Brain microvascular endothelial cell (primary cell): ENCODE data around the gene C16orf90.

Experiments
- DNase-seq: peaks from one replicate; pipeline ENCODE4 v3.0.0-alpha.2; 2020
- H3K27ac ChIP-seq: fragments of 250-450 bp; sonication (Bioruptor Pico); 2 replicates; pipeline ENCODE4 v1.5.1; 2020; ENCODE audit warnings: mild to moderate bottlenecking, moderate library complexity
- H3K27me3 ChIP-seq: fragments of 250-450 bp; sonication (Bioruptor Pico); replicated peaks from 2 replicates; pipeline ENCODE4 v1.5.1; 2020; ENCODE audit warnings: mild to moderate bottlenecking
- H3K36me3 ChIP-seq: fragments of 250-450 bp; sonication (Bioruptor Pico); replicated peaks from 2 replicates; pipeline ENCODE4 v1.5.1; 2020; ENCODE audit warnings: mild to moderate bottlenecking
- H3K4me3 ChIP-seq: 2 replicates; pipeline ENCODE4 v1.5.1; 2011; ENCODE audit warnings: low read depth, mild to moderate bottlenecking, control low read depth, low read length, moderate library complexity
- CTCF ChIP-seq: IDR thresholded peaks from 2 replicates; pipeline ENCODE4 v1.5.1; 2011; ENCODE audit warnings: low read depth, mild to moderate bottlenecking, moderate library complexity, low read length, control low read depth, inconsistent platforms; ENCODE audit errors: missing control alignments
- in situ Hi-C: cut with HindIII; loops from 2 replicates; pipeline ENCODE4 v1.10.0; 2017; ENCODE audit warnings: low sequenced_read_pairs, low pct_ligation_motif_present

Gene C16orf90

DNA sequence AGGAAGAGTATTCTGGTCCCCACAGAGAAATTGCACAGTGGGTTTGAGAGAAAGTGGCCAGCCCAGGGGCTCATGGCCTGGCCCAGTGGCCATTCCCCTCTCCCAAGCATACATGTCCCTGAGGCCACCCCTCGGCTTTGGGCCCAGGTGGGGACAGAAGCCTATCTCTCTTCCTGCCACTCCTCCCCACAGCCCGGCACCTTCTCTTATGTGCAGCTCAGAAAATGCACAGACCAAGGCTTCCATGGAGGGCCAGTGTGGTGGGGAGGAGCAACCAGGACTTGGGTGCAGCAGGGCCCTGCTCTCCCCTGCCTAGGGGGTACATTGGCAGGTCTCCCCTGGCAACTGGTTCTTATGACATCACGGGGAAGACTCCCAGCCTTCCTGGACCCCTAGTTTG lies at the start of gene C16orf90:
TSS of gene C16orf90 (minus strand) at position 314 of the 400 bp plus-strand sequence. CDS start at position 246, 68 bp downstream.
- no peak for TF ChIP-seq CTCF
- in situ Hi-C loops, result no loop called here
- no peak for DNase-seq
- no peak within 1 kb of the TSS for H3K27ac ChIP-seq
- H3K27me3 ChIP-seq, result no peaks in the 10 kb centered on the region
- H3K4me3 ChIP-seq, result no peak within 1 kb of the TSS
- H3K36me3 ChIP-seq, result no peaks in the 10 kb centered on the region

GRCh38 chr16:3542601-3543373 lies 47.5 kb upstream of the C16orf90 start:
- TF ChIP-seq CTCF, result no peak
- Histone ChIP-seq H3K27ac (no peak overlapping the region), H3K27me3 (no peaks in the 10 kb centered on the region), H3K36me3 (no peaks in the 10 kb centered on the region), H3K4me3 (no peak overlapping the region)
- in situ Hi-C loops, result no loop called here
- DNase-seq, result no peak

- no peak overlapping the region for H3K4me3 ChIP-seq
- no peaks in the 10 kb centered on the region for H3K36me3 ChIP-seq
- H3K27ac ChIP-seq, result no peak overlapping the region
- no peak for TF ChIP-seq CTCF
- in situ Hi-C loops, result no loop called here
- DNase-seq, result no peak
- H3K27me3 ChIP-seq, result no peaks in the 10 kb centered on the region
Observed at GRCh38 chr16:3541527-3542155, 46.4 kb upstream of the C16orf90 start.

DNA sequence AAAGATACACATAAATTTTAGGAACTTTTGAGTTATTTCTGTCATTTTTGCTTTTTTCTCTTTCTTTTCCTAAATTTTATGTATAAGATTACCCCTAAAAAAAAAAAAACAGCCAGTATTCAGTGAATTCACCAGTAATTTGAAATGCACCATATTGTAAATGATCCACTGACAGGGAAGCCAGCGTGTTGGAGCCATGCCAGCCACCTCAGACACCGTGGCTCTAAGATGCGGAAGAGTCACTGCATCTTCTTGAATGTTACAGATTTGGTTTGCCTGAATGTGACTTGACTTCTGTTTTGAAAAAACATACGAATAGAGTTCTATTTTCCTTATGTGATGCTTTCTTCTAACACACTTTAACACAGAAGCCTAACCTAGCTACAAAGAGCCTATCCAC lies 42.9 kb upstream of the C16orf90 start:
- Histone ChIP-seq H3K27ac (no peak overlapping the region), H3K4me3 (no peak overlapping the region), H3K27me3 (no peaks in the 10 kb centered on the region), H3K36me3 (no peaks in the 10 kb centered on the region)
- DNase-seq, result no peak
- in situ Hi-C loops, result no loop called here
- TF ChIP-seq CTCF, result no peak

GRCh38 chr16:3536851-3537250 lies 41.6 kb upstream of the C16orf90 start:
- no peak overlapping the region for H3K27ac ChIP-seq
- H3K4me3 ChIP-seq, result no peak overlapping the region
- in situ Hi-C loops, result no loop called here
- no peak for DNase-seq
- H3K36me3 ChIP-seq, result no peaks in the 10 kb centered on the region
- TF ChIP-seq CTCF, result no peak
- H3K27me3 ChIP-seq, result no peaks in the 10 kb centered on the region
